GM19043 (cell line): Measurements from ENCODE around the gene CPA5.
"Not testable (repeated sequence)": the region's sequence is repeated elsewhere in the genome, so short reads cannot be mapped to it uniquely, and the experiment has no call there.

Experiments used
- ATAC-seq: cut with Tn5 transposase; IDR thresholded peaks from one replicate; pipeline ENCODE4 v1.9.1; 2021; ENCODE audit warnings: low read depth; ENCODE audit not compliant: unreplicated experiment

The CPA5 gene

GRCh38 chr7:130344271-130344866, at the start of gene CPA5:
Gene CPA5, plus strand, starts transcription at chr7:130344816. Its CDS starts 1,670 bp downstream, at chr7:130346486.
- no peak for ATAC-seq

DNA sequence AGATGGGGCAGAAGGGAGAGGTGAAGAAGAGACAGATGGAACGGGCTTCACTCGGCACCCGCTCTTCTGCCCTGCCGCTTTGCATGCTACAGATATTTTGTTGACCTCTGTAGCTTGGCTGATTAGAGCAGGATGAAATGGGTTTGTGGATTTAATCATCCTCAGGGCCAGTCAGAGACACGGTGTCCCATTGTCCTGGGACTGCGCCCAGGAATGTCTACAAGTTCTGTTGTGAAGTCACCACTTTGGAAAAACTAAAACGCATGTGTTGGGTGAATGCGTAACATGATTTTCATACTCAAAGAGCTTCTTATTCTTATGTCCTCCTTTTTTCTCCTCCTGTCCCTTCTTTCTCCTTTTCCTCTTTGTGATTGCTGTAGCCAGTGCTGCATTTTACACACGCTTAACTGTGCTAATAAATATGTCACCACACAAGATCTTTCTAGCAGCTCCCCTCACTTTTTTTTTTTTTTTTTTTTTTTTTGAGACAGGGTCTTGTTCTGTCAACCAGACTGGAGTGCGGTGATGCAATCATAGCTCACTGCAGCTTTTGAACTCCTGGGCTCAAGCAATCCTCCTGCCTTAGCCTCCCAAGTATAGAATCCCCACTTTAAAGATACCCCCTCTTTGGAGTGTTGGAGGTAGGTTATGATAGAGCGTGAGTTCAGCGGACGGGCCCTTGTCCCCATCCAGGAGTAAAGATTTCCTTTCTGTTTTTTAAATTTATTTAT, 48.2 kb upstream of the CPA5 start:
- ATAC-seq, result no peak

- no peak for ATAC-seq
Observed at GRCh38 chr7:130297628-130298543, 46.7 kb upstream of the CPA5 start.

DNA sequence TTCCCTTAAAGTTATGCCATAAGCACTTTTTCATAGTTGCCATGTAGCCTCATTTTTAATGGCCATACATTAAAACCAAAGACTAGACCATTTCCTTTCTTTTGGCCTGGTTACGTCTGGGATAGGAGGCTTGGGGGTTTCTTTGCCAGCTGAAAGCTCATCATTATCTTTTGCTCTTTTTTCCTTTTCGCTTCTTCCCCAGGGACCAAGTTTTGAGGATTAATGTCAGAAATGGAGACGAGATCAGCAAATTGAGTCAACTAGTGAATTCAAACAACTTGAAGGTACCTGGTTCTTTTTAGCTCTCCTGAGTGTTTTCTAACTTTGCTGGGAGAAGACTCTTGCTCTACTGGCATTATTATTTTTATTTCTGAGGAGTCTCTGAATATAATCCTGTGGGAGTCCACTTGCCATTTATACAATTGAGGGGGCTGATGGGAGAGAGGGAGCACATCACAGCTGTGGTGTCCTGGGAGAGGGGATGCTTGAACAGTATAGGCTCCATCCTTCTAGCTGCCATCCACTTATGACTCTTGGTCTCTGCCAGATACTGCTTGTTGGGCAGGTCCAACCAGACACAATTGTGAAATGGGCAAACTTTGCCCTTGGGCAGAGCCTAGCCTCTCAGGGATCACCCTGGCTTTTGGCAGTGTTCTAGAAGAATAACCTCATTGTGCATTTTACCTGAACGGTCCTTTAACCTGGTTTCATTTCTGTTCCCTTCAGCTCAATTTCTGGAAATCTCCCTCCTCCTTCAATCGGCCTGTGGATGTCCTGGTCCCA, 45.9 kb upstream of the CPA5 start:
- no peak for ATAC-seq

DNA sequence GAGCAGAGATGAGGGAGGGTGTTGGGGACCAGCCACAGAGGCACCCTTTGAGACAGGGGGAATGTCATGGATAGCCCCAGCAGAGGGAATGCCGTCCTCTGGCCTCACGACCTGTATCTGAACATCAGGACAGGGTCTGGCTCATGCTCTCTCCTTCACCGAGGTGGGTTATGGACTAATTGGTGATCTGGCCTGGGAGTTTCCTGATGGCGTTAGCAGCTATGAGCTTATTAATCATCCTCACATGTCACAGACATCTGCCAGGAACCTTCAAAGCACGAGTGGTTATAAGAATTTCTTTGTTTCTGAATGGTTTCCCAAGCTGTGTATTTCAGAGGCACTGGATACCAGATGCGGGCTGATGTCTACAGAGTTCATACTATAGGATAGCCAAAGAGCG, 44.8 kb upstream of the CPA5 start:
- ATAC-seq, result no peak

- no peak for ATAC-seq
Observed at GRCh38 chr7:130301501-130302020, 43.1 kb upstream of the CPA5 start.

- ATAC-seq, result no peak
Observed at GRCh38 chr7:130302649-130303048, 42.0 kb upstream of the CPA5 start.

DNA sequence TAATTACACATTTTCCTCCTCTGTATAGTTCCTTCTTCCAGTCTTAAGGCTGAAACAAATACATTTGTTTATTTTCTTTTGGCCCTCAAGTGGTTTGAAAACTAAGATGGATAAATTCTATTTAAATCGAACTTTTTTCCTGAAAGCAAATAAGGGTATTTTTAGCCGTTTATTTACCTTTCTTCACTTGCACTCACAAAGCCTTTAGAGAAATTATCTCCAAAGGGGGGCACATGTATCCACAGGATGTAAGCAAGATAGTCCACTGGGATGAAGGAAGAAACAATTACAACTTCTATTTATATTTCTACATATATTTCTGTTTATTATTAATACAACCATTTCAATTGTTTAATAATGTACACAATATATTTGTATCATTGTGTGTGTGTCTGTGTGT, 41.5 kb upstream of the CPA5 start:
- no peak for ATAC-seq

- ATAC-seq, result no peak
Observed at GRCh38 chr7:130303551-130303950, 41.1 kb upstream of the CPA5 start.

- no peak for ATAC-seq
Observed at GRCh38 chr7:130303982-130304381, 40.6 kb upstream of the CPA5 start.

DNA sequence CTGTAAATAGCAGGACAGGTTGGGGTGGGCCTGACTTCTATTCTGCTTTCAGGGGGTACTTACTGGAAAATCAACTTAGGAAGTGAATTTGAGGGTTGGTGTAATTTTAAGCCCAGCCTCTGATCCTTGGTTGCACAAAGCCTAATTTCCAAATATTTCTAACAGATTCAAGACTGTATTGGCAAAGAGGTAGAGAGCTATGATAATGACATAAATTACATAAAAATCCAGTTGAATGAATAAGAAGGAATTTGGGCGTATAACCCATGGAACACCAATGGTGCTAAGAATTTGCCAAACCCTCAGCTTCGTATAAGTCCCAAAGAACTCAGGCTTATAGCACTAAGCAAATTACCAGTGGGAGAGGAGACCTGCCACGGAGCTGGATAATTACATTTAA, 39.7 kb upstream of the CPA5 start:
- ATAC-seq, result no peak

GRCh38 chr7:130305433-130306042, 39.1 kb upstream of the CPA5 start:
- ATAC-seq, result no peak

GRCh38 chr7:130309986-130310385, 34.6 kb upstream of the CPA5 start:
- no peak for ATAC-seq

DNA sequence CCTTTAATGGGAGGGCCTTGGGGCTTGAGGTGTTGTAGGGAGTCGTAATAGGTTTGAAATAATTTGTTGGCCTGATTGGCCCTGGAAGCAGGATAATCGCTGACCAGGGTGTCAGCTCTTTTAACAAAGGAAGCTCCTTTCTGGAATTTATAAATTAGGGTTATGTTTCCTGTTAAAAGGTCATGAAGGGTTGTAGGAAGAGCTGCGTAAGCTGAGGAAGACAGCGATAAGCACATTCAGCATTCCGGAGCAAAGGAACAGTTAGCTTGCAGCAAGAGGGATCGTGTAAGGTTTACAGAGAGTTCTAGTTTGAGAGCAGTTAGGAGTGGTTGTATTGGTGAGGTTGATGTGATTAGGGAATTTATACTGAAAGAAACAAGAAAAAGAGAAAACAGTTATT, 30.3 kb upstream of the CPA5 start:
- ATAC-seq, result no peak

- ATAC-seq, result no peak
Observed at GRCh38 chr7:130319541-130319940, 25.1 kb upstream of the CPA5 start.

DNA sequence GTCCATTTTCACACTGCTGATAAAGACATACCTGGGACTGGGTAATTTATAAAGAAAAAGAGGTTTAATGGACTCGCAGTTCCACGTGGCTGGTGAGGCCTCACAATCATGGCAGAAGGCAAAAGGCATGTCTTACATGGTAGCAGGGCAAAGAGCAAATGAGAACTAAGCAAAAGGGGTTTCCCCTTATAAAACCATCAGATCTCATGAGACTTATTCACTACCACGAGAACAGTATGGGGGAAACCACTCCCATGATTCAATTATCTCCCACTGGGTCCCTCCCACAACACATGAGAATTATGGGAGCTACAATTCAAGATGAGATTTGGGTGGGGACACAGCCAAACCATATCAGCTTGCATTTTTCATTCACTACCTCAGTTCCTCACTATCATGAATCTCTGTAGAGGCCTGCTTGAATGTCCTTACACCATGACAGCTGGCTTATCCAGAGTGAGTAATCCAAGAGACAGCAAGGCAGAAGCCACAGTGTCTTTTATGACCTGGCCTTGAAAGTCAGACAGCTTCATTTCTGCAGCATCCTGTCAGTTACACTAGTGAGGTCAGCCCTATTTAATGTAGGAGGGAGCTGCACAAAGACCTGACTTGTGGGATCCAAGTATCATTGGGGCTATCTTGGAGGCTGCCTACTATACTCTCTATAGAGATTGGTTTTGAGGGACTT, 22.9 kb upstream of the CPA5 start:
- ATAC-seq, result not testable (repeated sequence)

DNA sequence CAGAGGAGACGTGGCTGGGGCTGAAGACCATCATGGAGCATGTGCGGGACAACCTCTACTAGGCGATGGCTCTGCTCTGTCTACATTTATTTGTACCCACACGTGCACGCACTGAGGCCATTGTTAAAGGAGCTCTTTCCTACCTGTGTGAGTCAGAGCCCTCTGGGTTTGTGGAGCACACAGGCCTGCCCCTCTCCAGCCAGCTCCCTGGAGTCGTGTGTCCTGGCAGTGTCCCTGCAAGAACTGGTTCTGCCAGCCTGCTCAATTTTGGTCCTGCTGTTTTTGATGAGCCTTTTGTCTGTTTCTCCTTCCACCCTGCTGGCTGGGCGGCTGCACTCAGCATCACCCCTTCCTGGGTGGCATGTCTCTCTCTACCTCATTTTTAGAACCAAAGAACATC, 22.0 kb upstream of the CPA5 start:
- ATAC-seq, result no peak

GRCh38 chr7:130324306-130324943, 20.2 kb upstream of the CPA5 start:
- no peak for ATAC-seq

- ATAC-seq, result no peak
Observed at GRCh38 chr7:130329681-130330080, 14.9 kb upstream of the CPA5 start.
